Measurements from ENCODE around the gene JAK2. TPM values are rescaled to one million over a fixed set of nuclear protein-coding genes. Genes with fewer than 3 reads are reported as not detected.

Gene JAK2
- total RNA-seq, 3 donors from 2014 or later (not counting 1 experiment from before 2014, with no cell fraction given) = 20.8 to 43.9 (median 30.0) TPM

DNA sequence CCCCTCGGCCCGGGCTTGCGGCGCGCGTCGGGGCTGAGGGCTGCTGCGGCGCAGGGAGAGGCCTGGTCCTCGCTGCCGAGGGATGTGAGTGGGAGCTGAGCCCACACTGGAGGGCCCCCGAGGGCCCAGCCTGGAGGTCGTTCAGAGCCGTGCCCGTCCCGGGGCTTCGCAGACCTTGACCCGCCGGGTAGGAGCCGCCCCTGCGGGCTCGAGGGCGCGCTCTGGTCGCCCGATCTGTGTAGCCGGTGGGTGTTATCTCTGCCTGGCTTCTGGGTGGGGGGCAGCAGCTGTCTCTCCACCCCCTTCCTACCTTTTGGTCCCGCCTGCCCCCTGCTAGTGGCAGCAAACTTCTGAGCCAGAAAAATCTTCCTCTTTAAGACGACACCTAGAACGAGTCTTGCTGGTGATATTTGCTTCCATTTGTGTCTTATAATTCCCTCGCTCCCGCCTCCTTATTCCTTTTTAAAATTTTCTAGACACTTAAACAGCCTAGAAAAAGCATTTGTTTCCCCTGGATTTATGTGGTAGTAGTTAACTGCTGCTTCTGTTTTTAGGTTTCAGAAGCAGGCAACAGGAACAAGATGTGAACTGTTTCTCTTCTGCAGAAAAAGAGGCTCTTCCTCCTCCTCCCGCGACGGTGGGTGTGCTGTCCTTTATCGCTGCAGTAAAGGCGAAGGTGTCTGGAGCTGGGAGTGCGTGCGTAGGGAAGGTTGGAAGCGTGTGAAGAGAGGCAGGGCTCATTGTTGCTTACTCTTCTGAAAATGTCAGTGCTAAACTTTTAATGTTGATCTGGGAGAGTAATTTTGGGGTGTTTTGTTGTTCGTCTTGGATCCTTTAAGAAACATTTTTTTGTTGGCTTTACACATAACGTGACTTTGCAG lies 554 bp downstream of the JAK2 start:
- 0% methylated on average over 38 of the region's 42 CpGs for WGBS (ENCODE audit: insufficient coverage)
- peak overlapping the region; percentile 85 to 90 for H3K27ac Mint-ChIP-seq
- peak; percentile 16 to 53 for DNase-seq

DNA sequence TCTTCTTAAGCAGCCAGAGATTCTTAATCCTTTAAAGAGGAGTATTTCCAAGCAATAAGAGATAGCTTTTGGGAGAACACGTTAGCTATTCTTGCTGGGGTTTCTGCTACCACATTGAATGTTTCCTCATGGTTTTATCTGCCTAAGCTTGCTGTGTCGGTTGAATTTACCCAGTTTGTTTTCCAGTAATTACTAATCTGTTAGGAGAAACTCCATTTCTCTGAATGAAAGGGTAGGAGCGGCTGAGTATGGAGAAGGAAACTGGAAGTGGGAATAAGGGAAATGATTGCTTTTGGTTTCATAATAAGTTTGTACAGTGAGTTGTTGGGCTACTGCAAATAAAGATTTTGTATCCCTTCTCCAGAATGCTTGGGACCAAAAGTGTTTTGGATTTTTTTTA lies 1.2 kb downstream of the JAK2 start:
- peak overlapping the region; percentile 18 for H3K27ac ChIP-seq (ENCODE audit: low read length)
- H3K4me1 ChIP-seq (ENCODE audit: control insufficient read depth, insufficient read depth, low read length) = peaks cover 28% of the 10 kb centered on the region
- DNase-seq (no peak), ATAC-seq (no peak)
- H3K36me3 Mint-ChIP-seq = no peaks in the 10 kb centered on the region
- TF ChIP-seq, protein P1, sequence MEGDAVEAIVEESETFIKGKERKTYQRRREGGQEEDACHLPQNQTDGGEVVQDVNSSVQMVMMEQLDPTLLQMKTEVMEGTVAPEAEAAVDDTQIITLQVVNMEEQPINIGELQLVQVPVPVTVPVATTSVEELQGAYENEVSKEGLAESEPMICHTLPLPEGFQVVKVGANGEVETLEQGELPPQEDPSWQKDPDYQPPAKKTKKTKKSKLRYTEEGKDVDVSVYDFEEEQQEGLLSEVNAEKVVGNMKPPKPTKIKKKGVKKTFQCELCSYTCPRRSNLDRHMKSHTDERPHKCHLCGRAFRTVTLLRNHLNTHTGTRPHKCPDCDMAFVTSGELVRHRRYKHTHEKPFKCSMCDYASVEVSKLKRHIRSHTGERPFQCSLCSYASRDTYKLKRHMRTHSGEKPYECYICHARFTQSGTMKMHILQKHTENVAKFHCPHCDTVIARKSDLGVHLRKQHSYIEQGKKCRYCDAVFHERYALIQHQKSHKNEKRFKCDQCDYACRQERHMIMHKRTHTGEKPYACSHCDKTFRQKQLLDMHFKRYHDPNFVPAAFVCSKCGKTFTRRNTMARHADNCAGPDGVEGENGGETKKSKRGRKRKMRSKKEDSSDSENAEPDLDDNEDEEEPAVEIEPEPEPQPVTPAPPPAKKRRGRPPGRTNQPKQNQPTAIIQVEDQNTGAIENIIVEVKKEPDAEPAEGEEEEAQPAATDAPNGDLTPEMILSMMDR (IDR thresholded peaks at IDR 0.05) = no peak
- peak overlapping the region; percentile 98 for H3K4me3 Mint-ChIP-seq
- H3K9me3 Mint-ChIP-seq = no peaks in the 10 kb centered on the region
- peak overlapping the region; percentile 67 for H3K4me3 ChIP-seq (ENCODE audit: low read length)
- intact Hi-C loops (cut with micrococcal nuclease) = loop anchor here (5.0 to 10.0 kb wide), 3 partner anchors 321 to 639 kb away; partner anchors contain the start of genes PLGRKT, PLPP6, RIC1 and SPATA6L
- H3K9me3 ChIP-seq (ENCODE audit: control insufficient read depth, insufficient read depth, low read length) = no peaks in the 10 kb centered on the region
- H3K4me1 Mint-ChIP-seq = peaks cover 27 to 36% of the 10 kb centered on the region in 2 donors
- H3K36me3 ChIP-seq (ENCODE audit: control insufficient read depth, insufficient read depth, low read length) = no peaks in the 10 kb centered on the region
- 4% methylated on average over 3 of the region's 3 CpGs for WGBS (ENCODE audit: insufficient coverage)
- H3K27me3 Mint-ChIP-seq (ENCODE audit: low read depth in 2 of 2) = peaks cover 0 to 8% of the 10 kb centered on the region in 2 donors
- no peaks in the 10 kb centered on the region for H3K27me3 ChIP-seq (ENCODE audit: control insufficient read depth, insufficient read depth, low read length)
- peak overlapping the region; percentile 85 to 90 for H3K27ac Mint-ChIP-seq

More for the DNA sequence above, 554 bp downstream of the JAK2 start:
- H3K36me3 Mint-ChIP-seq = no peaks in the 10 kb centered on the region
- Histone ChIP-seq H3K9me3 (ENCODE audit: control insufficient read depth, insufficient read depth, low read length) (no peaks in the 10 kb centered on the region), H3K27me3 (ENCODE audit: control insufficient read depth, insufficient read depth, low read length) (no peaks in the 10 kb centered on the region), H3K4me1 (ENCODE audit: control insufficient read depth, insufficient read depth, low read length) (peaks cover 28% of the 10 kb centered on the region), H3K27ac (ENCODE audit: low read length) (peak overlapping the region; percentile 79), H3K4me3 (ENCODE audit: low read length) (peak overlapping the region; percentile 67), H3K36me3 (ENCODE audit: control insufficient read depth, insufficient read depth, low read length) (no peaks in the 10 kb centered on the region)
- peaks cover 0 to 8% of the 10 kb centered on the region in 2 donors for H3K27me3 Mint-ChIP-seq (ENCODE audit: low read depth in 2 of 2)
- H3K4me3 Mint-ChIP-seq = peak overlapping the region; percentile 98
- TF ChIP-seq, protein P1 (IDR thresholded peaks at IDR 0.05) = no peak
- intact Hi-C loops (cut with micrococcal nuclease) = loop anchor here (1.0 to 10.0 kb wide), 6 partner anchors 135 to 639 kb away; partner anchors contain the start of genes PLGRKT, PLPP6, RCL1 and RIC1
- no peaks in the 10 kb centered on the region for H3K9me3 Mint-ChIP-seq
- no peak for ATAC-seq
- peaks cover 27 to 31% of the 10 kb centered on the region in 2 donors for H3K4me1 Mint-ChIP-seq

DNA sequence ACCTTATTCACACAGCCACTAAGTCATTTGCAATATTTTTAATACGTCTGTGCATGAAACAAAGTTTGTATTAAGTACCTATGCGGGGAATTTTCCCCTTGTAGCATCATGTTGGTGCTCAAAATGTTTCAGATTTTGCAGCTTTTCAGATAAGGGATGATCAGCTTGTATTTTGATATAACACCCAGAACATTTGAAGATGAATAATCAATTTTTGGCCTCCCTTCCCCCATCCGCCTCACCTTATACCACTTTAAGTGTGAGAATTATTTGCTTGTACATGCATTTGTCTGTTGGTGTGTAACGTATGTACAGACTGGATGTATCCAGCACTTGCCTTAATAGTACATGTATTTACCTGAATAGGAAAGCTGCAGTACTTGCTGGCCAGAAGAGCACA lies 1.7 kb downstream of the JAK2 start:
- Mint-ChIP-seq H3K4me3 (peak overlapping the region; percentile 98), H3K9me3 (no peaks in the 10 kb centered on the region), H3K27me3 (ENCODE audit: low read depth in 2 of 2) (peaks cover 0 to 5% of the 10 kb centered on the region in 2 donors), H3K4me1 (peaks cover 32 to 41% of the 10 kb centered on the region in 2 donors), H3K36me3 (no peaks in the 10 kb centered on the region), H3K27ac (peak overlapping the region in 1 of 2 donors; percentile 90)
- Histone ChIP-seq H3K4me3 (ENCODE audit: low read length) (peak overlapping the region; percentile 67), H3K4me1 (ENCODE audit: control insufficient read depth, insufficient read depth, low read length) (peaks cover 28% of the 10 kb centered on the region), H3K27me3 (ENCODE audit: control insufficient read depth, insufficient read depth, low read length) (no peaks in the 10 kb centered on the region), H3K36me3 (ENCODE audit: control insufficient read depth, insufficient read depth, low read length) (no peaks in the 10 kb centered on the region), H3K27ac (ENCODE audit: low read length) (no peak overlapping the region), H3K9me3 (ENCODE audit: control insufficient read depth, insufficient read depth, low read length) (no peaks in the 10 kb centered on the region)
- TF ChIP-seq, protein P1 (IDR thresholded peaks at IDR 0.05) = no peak
- intact Hi-C loops (cut with micrococcal nuclease) = loop anchor here (5.0 to 10.0 kb wide), 3 partner anchors 322 to 638 kb away; partner anchors contain the start of genes PLGRKT, PLPP6, RIC1 and SPATA6L
- DNase-seq (peak in 1 of 2 donors; percentile 4), ATAC-seq (no peak)
- 87% methylated on average over 3 of the region's 4 CpGs for WGBS (ENCODE audit: insufficient coverage)

Measured in natural killer cell (primary cell).